WTC11 (cell line): ENCODE measurements around the gene KRT76.

Experiments
- NR1H2 ChIP-seq: sonication (generic); formaldehyde crosslinking; IDR thresholded peaks from 2 replicates; pipeline ENCODE4 v1.9.0; 2021; ENCODE audit warnings: mild to moderate bottlenecking, moderate library complexity, missing genetic modification reagents
- TCF7 ChIP-seq: sonication (generic); formaldehyde crosslinking; IDR thresholded peaks from 2 replicates; pipeline ENCODE4 v1.8.0; 2022; ENCODE audit warnings: mild to moderate bottlenecking, low read depth, missing genetic modification reagents, moderate library complexity
- TF ChIP-seq, protein P1 (sequence below): sonication (generic); formaldehyde crosslinking; IDR thresholded peaks from 2 replicates; pipeline ENCODE4 v1.8.1; 2022; ENCODE audit warnings: mild to moderate bottlenecking, missing genetic modification reagents, moderate library complexity, borderline replicate concordance

DNA sequence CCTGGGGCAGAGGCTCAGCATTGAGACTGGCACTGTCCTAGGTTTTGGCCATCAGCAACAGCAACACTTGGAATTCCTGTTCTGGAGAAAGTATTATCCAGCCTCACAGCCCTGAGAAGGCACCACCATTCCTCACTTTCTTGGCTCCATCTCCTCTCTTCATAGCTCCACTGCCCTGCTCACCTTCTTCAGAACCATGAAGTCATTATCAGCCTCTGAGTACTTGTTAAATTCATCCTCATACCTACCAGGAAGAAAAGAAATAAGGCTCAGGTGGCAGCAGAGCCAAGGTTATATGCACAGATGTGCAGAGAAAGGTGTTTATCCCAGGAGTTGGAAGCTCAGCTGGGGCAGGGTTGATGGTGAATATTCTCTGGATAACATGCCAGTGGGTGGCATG lies 25.4 kb downstream of the KRT76 start:
- TF ChIP-seq, protein P1, sequence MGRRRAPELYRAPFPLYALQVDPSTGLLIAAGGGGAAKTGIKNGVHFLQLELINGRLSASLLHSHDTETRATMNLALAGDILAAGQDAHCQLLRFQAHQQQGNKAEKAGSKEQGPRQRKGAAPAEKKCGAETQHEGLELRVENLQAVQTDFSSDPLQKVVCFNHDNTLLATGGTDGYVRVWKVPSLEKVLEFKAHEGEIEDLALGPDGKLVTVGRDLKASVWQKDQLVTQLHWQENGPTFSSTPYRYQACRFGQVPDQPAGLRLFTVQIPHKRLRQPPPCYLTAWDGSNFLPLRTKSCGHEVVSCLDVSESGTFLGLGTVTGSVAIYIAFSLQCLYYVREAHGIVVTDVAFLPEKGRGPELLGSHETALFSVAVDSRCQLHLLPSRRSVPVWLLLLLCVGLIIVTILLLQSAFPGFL (CRISPR knock-in tag) = no peak
- TF ChIP-seq TCF7 (CRISPR knock-in tag) = no peak
- TF ChIP-seq NR1H2 = no peak
